ENCODE data around the gene TMC2.

DNA sequence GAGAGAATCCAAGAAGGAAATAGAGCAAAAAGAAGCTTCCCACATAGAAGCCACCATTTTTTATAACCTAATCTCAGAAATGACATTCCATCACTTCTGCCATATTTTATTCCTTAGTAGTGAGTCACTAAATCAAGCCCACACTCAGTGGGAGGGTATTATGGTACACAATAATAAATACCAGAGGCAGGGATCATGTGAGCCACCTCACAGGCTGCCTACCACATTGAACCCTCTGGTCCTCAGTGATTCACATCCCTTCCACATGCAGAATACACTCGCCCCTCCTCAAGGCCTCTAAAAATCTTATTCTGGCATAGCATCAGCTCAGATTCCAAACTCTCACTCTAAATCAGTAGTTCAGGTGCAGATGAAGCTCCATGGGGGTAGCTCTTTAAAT lies 49.4 kb downstream of the TMC2 start:
- TF ChIP-seq, protein P1, sequence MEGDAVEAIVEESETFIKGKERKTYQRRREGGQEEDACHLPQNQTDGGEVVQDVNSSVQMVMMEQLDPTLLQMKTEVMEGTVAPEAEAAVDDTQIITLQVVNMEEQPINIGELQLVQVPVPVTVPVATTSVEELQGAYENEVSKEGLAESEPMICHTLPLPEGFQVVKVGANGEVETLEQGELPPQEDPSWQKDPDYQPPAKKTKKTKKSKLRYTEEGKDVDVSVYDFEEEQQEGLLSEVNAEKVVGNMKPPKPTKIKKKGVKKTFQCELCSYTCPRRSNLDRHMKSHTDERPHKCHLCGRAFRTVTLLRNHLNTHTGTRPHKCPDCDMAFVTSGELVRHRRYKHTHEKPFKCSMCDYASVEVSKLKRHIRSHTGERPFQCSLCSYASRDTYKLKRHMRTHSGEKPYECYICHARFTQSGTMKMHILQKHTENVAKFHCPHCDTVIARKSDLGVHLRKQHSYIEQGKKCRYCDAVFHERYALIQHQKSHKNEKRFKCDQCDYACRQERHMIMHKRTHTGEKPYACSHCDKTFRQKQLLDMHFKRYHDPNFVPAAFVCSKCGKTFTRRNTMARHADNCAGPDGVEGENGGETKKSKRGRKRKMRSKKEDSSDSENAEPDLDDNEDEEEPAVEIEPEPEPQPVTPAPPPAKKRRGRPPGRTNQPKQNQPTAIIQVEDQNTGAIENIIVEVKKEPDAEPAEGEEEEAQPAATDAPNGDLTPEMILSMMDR (IDR thresholded peaks at IDR 0.05 in 8 of 11, conservative IDR thresholded peaks at IDR 0.05 in 3 of 11) = no peak
- TF ChIP-seq POLR2A (IDR thresholded peaks at IDR 0.05) = no peak

All from spleen (tissue), 7 donors.